SK-N-MC (cell line): ENCODE measurements around the gene MAN2B2.

ENCODE experiments used
- EZH2 ChIP-seq: fragments of 200-600 bp; sonication (generic); IDR thresholded peaks from one replicate; pipeline ENCODE4 v1.6.1; 2017; ENCODE audit warnings: antibody characterized with exemption
- POLR2AphosphoS5 ChIP-seq: IDR thresholded peaks from 2 replicates; pipeline ENCODE4 v1.6.1; 2012; ENCODE audit warnings: mild to moderate bottlenecking, low read depth, low read length, borderline replicate concordance

- no peak for TF ChIP-seq POLR2AphosphoS5
- no peak for TF ChIP-seq EZH2
Observed at GRCh38 chr4:6539009-6539764, 35.8 kb upstream of the MAN2B2 start.
